ENCODE results near the gene PKD1L1.

DNA sequence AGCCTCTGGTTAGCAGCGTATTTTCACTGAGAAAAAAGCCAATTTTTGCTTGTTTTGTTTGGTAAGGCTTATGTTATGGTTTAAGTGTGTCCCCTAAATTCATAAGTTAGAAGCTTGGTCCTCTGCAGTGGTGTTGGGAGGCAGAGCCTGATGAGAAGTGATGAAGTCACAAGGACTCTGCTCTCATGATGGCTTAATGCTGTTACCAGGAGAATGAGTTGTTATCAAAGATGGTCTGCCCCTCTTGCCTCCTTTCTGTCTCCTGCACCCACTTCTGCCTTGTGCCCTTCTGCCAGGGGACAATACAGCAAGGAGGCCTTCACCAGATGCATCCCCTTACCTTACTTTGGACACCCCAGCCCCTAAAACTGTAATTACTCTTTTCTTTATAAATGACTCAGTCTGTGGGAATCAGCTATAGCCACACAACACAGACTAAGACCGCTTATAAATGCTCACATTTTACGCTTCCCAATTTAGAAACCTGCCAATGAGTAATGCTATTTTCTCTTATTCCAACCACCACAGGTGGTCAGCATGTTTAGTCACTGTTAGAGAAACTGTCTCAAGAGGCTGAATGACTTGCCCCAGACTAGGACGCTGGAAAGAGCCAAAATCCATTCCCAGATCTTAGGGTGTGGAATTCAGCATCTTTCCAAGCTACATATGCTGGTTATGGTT, 6.1 kb upstream of the PKD1L1 start:
- TF ChIP-seq POLR2A (IDR thresholded peaks at IDR 0.05; ENCODE audit: low read depth, low read length) (no peak), POLR2AphosphoS5 (IDR thresholded peaks at IDR 0.05; ENCODE audit: low read depth, low read length) (no peak; the same call in 1 of the 2 replicates), TAF1 (IDR thresholded peaks at IDR 0.05; ENCODE audit: borderline replicate concordance, low read depth, low read length) (no peak)
